Measurements from ENCODE around the gene ZMIZ1. TPM values are rescaled to one million over a fixed set of nuclear protein-coding genes. Genes with fewer than 3 reads are reported as not detected.

Gene ZMIZ1
- total RNA-seq, 2 donors from 2014 or later: 27.2 to 42.2 TPM

- Histone ChIP-seq H3K27ac (no peak overlapping the region), H3K9me3 (no peaks in the 10 kb centered on the region), H3K36me3 (replicated peaks in 1 of 2; ENCODE audit: insufficient read depth in 1 of 2, low read depth in 2 of 2) (no peaks in the 10 kb centered on the region), H3K4me1 (peaks cover 3% of the 10 kb centered on the region), H3K4me3 (no peak overlapping the region), H3K27me3 (no peaks in the 10 kb centered on the region)
- intact Hi-C loops (cut with DNase I): no loop called here
- WGBS, 2 donors: 86 to 91% methylated on average over 2 to 3 of the region's 3 CpGs
- no peak for ATAC-seq
- no peak for TF ChIP-seq POLR2A (IDR thresholded peaks at IDR 0.05)
- TF ChIP-seq, protein P1, sequence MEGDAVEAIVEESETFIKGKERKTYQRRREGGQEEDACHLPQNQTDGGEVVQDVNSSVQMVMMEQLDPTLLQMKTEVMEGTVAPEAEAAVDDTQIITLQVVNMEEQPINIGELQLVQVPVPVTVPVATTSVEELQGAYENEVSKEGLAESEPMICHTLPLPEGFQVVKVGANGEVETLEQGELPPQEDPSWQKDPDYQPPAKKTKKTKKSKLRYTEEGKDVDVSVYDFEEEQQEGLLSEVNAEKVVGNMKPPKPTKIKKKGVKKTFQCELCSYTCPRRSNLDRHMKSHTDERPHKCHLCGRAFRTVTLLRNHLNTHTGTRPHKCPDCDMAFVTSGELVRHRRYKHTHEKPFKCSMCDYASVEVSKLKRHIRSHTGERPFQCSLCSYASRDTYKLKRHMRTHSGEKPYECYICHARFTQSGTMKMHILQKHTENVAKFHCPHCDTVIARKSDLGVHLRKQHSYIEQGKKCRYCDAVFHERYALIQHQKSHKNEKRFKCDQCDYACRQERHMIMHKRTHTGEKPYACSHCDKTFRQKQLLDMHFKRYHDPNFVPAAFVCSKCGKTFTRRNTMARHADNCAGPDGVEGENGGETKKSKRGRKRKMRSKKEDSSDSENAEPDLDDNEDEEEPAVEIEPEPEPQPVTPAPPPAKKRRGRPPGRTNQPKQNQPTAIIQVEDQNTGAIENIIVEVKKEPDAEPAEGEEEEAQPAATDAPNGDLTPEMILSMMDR (IDR thresholded peaks at IDR 0.05): no peak
- no peak for DNase-seq
These were observed 164.1 kb downstream of the ZMIZ1 start for GRCh38 chr10:79232864-79233263.

DNA sequence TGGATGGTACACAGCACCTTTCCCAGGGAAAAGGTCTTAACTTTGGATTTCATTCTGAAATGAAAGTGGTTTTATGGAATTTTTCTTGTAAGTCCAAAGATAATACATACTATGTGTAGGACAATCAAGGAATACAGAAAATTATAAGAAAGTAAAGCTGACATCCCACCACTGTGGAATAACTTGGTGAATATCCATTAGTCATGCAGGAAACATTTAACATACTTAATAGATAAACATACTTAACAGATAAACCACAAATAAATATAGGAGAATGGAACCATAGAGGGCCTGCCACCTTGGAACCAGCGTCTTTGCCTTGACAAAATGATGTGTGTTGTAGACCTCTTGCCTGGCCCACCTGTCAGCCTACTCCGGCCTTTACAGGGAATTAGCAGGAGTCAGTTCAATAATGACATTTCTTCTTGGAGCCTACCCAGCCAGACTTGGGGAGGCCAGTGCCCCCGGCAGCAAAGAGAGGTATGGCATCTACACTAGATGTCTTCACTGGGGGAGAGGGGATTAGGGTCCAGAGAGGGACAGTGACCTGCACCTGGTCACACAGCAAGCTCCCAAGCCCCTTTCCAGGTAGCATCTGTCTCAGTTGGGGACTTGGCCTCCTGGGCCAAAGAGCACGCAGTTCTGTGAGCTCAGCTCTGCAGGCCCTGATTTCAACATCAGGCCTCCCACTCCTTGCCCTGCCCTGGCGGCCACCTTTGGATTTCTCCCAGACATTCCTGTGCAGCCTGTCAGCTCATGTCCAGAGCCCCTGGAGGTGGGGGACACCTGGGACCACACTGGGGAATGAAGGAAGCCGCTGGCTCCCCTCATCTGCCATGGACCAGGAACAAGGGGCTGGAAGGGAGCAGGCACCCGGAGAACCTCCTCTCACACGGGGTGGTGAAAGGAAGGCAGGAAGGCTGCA is 165.9 kb downstream of the ZMIZ1 start:
- no peaks in the 10 kb centered on the region for H3K36me3 ChIP-seq (replicated peaks in 1 of 2; ENCODE audit: insufficient read depth in 1 of 2, low read depth in 2 of 2)
- no peak for DNase-seq

DNA sequence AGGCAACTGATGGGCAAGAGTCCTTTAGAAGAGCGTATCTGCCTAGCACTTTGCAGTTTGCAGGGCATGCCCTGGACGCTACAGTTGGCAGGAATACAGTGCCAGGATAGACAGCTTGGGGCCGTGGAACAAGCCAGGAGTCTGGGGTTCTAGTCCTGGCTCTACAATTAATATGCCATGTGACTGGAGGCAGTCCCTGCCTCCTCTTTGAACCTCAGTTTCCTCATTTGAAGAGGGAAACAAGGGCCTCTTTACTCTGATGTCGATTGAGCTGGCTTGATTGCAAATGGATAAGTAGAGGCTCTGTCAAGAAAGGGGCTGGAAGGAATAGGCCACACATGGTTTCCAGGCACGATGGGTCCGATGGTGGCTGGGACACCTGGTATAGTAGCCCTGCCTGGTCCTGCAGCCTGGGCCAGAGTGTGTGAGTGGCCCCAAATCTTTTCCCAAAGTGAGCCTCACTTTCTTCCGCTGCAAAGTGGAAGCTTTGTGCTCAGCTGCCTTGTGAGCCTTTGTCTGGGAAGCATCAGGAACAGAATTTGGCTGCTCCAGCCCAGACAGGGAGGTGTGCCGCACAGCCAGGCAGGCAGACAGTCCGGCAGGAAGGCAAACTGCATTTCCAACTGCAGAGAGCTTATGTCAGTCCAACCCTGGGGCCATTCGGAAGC is 167.1 kb downstream of the ZMIZ1 start:
- H3K36me3 ChIP-seq (replicated peaks in 1 of 2; ENCODE audit: insufficient read depth in 1 of 2, low read depth in 2 of 2): no peaks in the 10 kb centered on the region
- no peak for ATAC-seq
- H3K9me3 ChIP-seq: no peaks in the 10 kb centered on the region
- TF ChIP-seq POLR2A (IDR thresholded peaks at IDR 0.05): no peak
- TF ChIP-seq, protein P1 (IDR thresholded peaks at IDR 0.05): no peak
- no peaks in the 10 kb centered on the region for H3K27me3 ChIP-seq
- WGBS, 2 donors: 71 to 78% methylated on average over 7 to 10 of the region's 10 CpGs
- DNase-seq: no peak
- intact Hi-C loops (cut with DNase I): no loop called here
- no peak overlapping the region for H3K4me3 ChIP-seq
- H3K27ac ChIP-seq: no peak overlapping the region
- peaks cover 5% of the 10 kb centered on the region for H3K4me1 ChIP-seq

More for the DNA sequence above, 165.9 kb downstream of the ZMIZ1 start:
- intact Hi-C loops (cut with DNase I): no loop called here
- TF ChIP-seq, protein P1 (IDR thresholded peaks at IDR 0.05): no peak
- TF ChIP-seq POLR2A (IDR thresholded peaks at IDR 0.05): no peak
- 91 to 92% methylated on average over 7 to 8 of the region's 8 CpGs for WGBS, 2 donors
- H3K4me3 ChIP-seq: no peak overlapping the region
- H3K4me1 ChIP-seq: peaks cover 4% of the 10 kb centered on the region
- no peak overlapping the region for H3K27ac ChIP-seq
- H3K27me3 ChIP-seq: no peaks in the 10 kb centered on the region
- H3K9me3 ChIP-seq: no peaks in the 10 kb centered on the region
- ATAC-seq: no peak

DNA sequence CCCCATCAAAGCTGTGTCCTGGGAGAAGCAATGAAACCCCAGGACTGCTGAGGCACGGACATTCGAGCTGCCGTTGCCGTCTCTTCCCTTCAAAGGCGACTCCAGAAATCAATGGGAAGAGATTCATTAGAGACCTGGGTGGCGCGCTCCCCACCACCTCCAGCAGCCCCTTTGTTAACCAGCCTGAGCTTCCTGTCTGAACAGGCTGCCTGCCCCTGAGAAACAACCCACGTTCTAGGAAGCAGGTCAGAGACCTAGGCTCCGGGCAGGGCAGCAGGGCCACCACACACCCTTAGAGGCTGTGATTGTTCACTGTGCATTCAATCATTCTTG is 167.6 kb downstream of the ZMIZ1 start:
- Histone ChIP-seq H3K9me3 (no peaks in the 10 kb centered on the region), H3K4me1 (peaks cover 10% of the 10 kb centered on the region), H3K36me3 (replicated peaks in 1 of 2; ENCODE audit: insufficient read depth in 1 of 2, low read depth in 2 of 2) (no peaks in the 10 kb centered on the region), H3K27me3 (no peaks in the 10 kb centered on the region), H3K4me3 (no peak overlapping the region), H3K27ac (no peak overlapping the region)
- DNase-seq (no peak), ATAC-seq (no peak)
- no peak for TF ChIP-seq POLR2A (IDR thresholded peaks at IDR 0.05)
- TF ChIP-seq, protein P1 (IDR thresholded peaks at IDR 0.05): no peak
- intact Hi-C loops (cut with DNase I): no loop called here
- WGBS, 2 donors: 85 to 89% methylated on average over 4 to 9 of the region's 9 CpGs

Measured in body of pancreas (tissue), 4 donors.